ENCODE results near the gene KIF24. TPM values are rescaled to one million over a fixed set of nuclear protein-coding genes. Genes with fewer than 3 reads are reported as not detected.
"Not testable (repeated sequence)": the region's sequence is repeated elsewhere in the genome, so short reads cannot be mapped to it uniquely, and the experiment has no call there.

The KIF24 gene
- total RNA-seq, 4 donors from 2014 or later: 0.37 to 6.8 (median 1.1) TPM

- Histone ChIP-seq H3K36me3 (peaks cover 0 to 28% (median 8%) of the 10 kb centered on the region in 4 donors), H3K4me1 (peaks cover 3 to 18% (median 17%) of the 10 kb centered on the region in 4 donors), H3K27ac (no peak overlapping the region), H3K4me3 (peak overlapping the region in 1 of 4 donors; percentile 4), H3K9me3 (no peaks in the 10 kb centered on the region), H3K27me3 (no peaks in the 10 kb centered on the region)
- intact Hi-C loops (cut with DNase I; ENCODE audit: low total_unique reads) (no loop called here), in situ Hi-C loops (cut with MboI; ENCODE audit: low pct_ligation_motif_present in 1 of 4, low pct_unique_long_range_greater_than_20kb in 1 of 4, low sequenced_read_pairs in 3 of 4) (no loop called here)
- TF ChIP-seq POLR2A (IDR thresholded peaks at IDR 0.05): no peak
- no peak for TF ChIP-seq POLR2AphosphoS5 (IDR thresholded peaks at IDR 0.05)
- TF ChIP-seq, protein P1, sequence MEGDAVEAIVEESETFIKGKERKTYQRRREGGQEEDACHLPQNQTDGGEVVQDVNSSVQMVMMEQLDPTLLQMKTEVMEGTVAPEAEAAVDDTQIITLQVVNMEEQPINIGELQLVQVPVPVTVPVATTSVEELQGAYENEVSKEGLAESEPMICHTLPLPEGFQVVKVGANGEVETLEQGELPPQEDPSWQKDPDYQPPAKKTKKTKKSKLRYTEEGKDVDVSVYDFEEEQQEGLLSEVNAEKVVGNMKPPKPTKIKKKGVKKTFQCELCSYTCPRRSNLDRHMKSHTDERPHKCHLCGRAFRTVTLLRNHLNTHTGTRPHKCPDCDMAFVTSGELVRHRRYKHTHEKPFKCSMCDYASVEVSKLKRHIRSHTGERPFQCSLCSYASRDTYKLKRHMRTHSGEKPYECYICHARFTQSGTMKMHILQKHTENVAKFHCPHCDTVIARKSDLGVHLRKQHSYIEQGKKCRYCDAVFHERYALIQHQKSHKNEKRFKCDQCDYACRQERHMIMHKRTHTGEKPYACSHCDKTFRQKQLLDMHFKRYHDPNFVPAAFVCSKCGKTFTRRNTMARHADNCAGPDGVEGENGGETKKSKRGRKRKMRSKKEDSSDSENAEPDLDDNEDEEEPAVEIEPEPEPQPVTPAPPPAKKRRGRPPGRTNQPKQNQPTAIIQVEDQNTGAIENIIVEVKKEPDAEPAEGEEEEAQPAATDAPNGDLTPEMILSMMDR (IDR thresholded peaks at IDR 0.05): no peak
- no peak for TF ChIP-seq EP300 (IDR thresholded peaks at IDR 0.05; ENCODE audit: low read depth)
- 79% methylated on average over 103 of the region's 105 CpGs; no CpG with 5 or more reads in 1 of the 2 donors for WGBS, 2 donors (ENCODE audit: low coverage in 1 of 2)
- no peak for DNase-seq
These were observed 42.2 kb upstream of the KIF24 start for GRCh38 chr9:34370970-34371880.

DNA sequence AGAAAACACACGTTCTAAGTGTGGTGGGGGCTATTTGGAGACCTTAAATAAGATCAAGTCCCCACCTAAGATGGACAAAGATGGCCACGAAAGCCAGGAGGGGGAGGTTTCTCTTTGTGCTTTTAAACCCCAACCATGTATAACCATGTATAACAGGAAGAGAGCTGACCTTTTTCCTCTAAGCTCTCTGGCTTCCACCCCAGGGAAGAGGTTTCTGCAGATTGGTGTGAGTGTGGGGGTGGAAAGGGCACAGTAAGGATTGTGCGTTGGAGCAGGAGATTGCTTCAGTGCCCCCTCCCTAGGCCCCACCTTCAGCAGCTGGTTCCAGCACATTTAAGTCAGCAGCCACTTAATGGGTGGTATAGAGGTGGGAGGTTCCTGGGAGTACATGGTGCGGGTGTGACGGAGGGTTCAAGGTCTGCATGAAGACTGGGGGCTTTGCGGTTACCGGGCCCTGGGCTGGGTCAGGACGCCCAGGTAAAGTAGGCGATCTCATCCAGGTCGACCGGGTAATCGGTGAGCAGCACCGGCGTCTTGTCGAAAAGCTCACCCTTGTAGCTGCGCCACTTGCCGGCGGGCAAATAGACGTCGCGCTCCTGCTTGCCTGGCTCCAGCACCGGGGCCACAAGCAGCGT lies 41.4 kb upstream of the KIF24 start:
- WGBS, 2 donors (ENCODE audit: low coverage in 1 of 2): 85% methylated on average over 23 of the region's 23 CpGs; no CpG with 5 or more reads in 1 of the 2 donors
- intact Hi-C loops (cut with DNase I; ENCODE audit: low total_unique reads): no loop called here
- H3K9me3 ChIP-seq: no peaks in the 10 kb centered on the region
- peaks cover 3 to 12% (median 10%) of the 10 kb centered on the region in 4 donors for H3K4me1 ChIP-seq
- TF ChIP-seq, protein P1 (IDR thresholded peaks at IDR 0.05): no peak
- TF ChIP-seq POLR2A (IDR thresholded peaks at IDR 0.05): no peak
- TF ChIP-seq POLR2AphosphoS5 (IDR thresholded peaks at IDR 0.05): no peak
- no peak for TF ChIP-seq EP300 (IDR thresholded peaks at IDR 0.05; ENCODE audit: low read depth)
- no peak overlapping the region for H3K4me3 ChIP-seq
- H3K36me3 ChIP-seq: peaks cover 0 to 28% (median 8%) of the 10 kb centered on the region in 4 donors
- in situ Hi-C loops (cut with MboI; ENCODE audit: low pct_ligation_motif_present in 1 of 4, low pct_unique_long_range_greater_than_20kb in 1 of 4, low sequenced_read_pairs in 3 of 4): no loop called here
- no peaks in the 10 kb centered on the region for H3K27me3 ChIP-seq
- H3K27ac ChIP-seq: no peak overlapping the region
- DNase-seq: no peak

DNA sequence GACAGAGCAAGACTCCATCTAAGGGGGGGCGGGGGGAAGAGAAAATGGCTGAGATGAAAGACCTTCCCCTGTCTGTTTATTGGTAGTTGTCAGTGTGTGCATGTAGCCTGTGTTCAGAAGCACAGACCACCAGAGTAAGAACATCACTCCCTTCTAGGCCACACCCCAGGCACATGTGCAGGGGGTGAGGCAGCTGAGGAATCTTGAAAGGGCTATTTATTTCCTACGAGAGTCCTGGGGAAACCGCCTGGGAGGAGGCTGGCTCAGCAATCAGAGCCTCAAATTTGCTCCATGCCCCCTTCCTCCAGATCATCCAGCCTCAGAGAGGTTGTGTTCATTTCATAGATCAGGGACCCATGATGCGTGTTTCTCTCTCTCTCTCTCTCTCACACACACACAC lies 40.6 kb upstream of the KIF24 start:
- Histone ChIP-seq H3K9me3 (no peaks in the 10 kb centered on the region), H3K36me3 (peaks cover 0 to 28% (median 8%) of the 10 kb centered on the region in 4 donors), H3K27me3 (no peaks in the 10 kb centered on the region), H3K4me3 (no peak overlapping the region), H3K4me1 (peaks cover 3 to 10% (median 7%) of the 10 kb centered on the region in 4 donors), H3K27ac (no peak overlapping the region)
- no peak for DNase-seq
- in situ Hi-C loops (cut with MboI; ENCODE audit: low pct_ligation_motif_present in 1 of 4, low pct_unique_long_range_greater_than_20kb in 1 of 4, low sequenced_read_pairs in 3 of 4): no loop called here
- 80 to 92% methylated on average over 3 to 4 of the region's 4 CpGs for WGBS, 2 donors (ENCODE audit: low coverage in 1 of 2)
- intact Hi-C loops (cut with DNase I; ENCODE audit: low total_unique reads): no loop called here
- TF ChIP-seq POLR2A (IDR thresholded peaks at IDR 0.05): no peak
- TF ChIP-seq, protein P1 (IDR thresholded peaks at IDR 0.05): no peak
- TF ChIP-seq POLR2AphosphoS5 (IDR thresholded peaks at IDR 0.05): no peak
- TF ChIP-seq EP300 (IDR thresholded peaks at IDR 0.05; ENCODE audit: low read depth): no peak

- H3K27me3 ChIP-seq; H3K4me3 ChIP-seq; H3K27ac ChIP-seq; H3K4me1 ChIP-seq; H3K9me3 ChIP-seq; intact Hi-C loops (cut with DNase I; ENCODE audit: low total_unique reads); in situ Hi-C loops (cut with MboI; ENCODE audit: low pct_ligation_motif_present in 1 of 4, low pct_unique_long_range_greater_than_20kb in 1 of 4, low sequenced_read_pairs in 3 of 4); DNase-seq: not testable (repeated sequence)
- peaks cover 0 to 28% (median 8%) of the 10 kb centered on the region in 4 donors for H3K36me3 ChIP-seq
- 94 to 100% methylated on average over 4 to 5 of the region's 5 CpGs for WGBS, 2 donors (ENCODE audit: low coverage in 1 of 2)
These were observed 39.7 kb upstream of the KIF24 start for GRCh38 chr9:34368796-34369195.

- H3K4me3 ChIP-seq; intact Hi-C loops (cut with DNase I; ENCODE audit: low total_unique reads); H3K27me3 ChIP-seq; H3K4me1 ChIP-seq; H3K9me3 ChIP-seq; H3K27ac ChIP-seq; DNase-seq; in situ Hi-C loops (cut with MboI; ENCODE audit: low pct_ligation_motif_present in 1 of 4, low pct_unique_long_range_greater_than_20kb in 1 of 4, low sequenced_read_pairs in 3 of 4): not testable (repeated sequence)
- peaks cover 0 to 28% (median 8%) of the 10 kb centered on the region in 4 donors for H3K36me3 ChIP-seq
- WGBS, 2 donors (ENCODE audit: low coverage in 1 of 2): 97% methylated on average over 3 of the region's 3 CpGs; no CpG with 5 or more reads in 1 of the 2 donors
These were observed 38.8 kb upstream of the KIF24 start for GRCh38 chr9:34367751-34368410.

Data from transverse colon (tissue), 4 donors.